DMS 273 (cell line): ENCODE measurements around the gene ZNF20.
A peak's percentile ranks its signal among the peaks of the same experiment; 100 is the strongest.

Source experiments
- DNase-seq: peaks from one replicate; lab custom pipeline; 2025; ENCODE audit not compliant: unreplicated experiment; lab: John Stamatoyannopoulos, UW

The ZNF20 gene

GRCh38 chr19:12139885-12140544 is at the start of gene ZNF20:
Gene ZNF20 (minus strand): TSS chr19:12140350. CDS start chr19:12140182, 168 bp downstream.
- peak; percentile 98 for DNase-seq

GRCh38 chr19:12187625-12188024 is 47.5 kb upstream of the ZNF20 start:
- DNase-seq, result peak; percentile 8

- DNase-seq, result no peak
Measured at GRCh38 chr19:12180377-12180776, 40.2 kb upstream of the ZNF20 start.

GRCh38 chr19:12166626-12167025 is 26.5 kb upstream of the ZNF20 start:
- DNase-seq, result no peak

GRCh38 chr19:12163826-12164225 is 23.7 kb upstream of the ZNF20 start:
- peak; percentile 23 for DNase-seq

- peak; percentile 98 for DNase-seq
Measured at GRCh38 chr19:12162882-12163806, 23.0 kb upstream of the ZNF20 start, which contains the start of gene ZNF136. Gene ZNF136 (plus strand): TSS chr19:12163096. CDS start chr19:12163204, 108 bp downstream.

- DNase-seq, result no peak
Measured at GRCh38 chr19:12162513-12162881, 22.3 kb upstream of the ZNF20 start.

GRCh38 chr19:12159773-12160414 is 19.7 kb upstream of the ZNF20 start:
- DNase-seq, result peak; percentile 13

- peak; percentile 95 for DNase-seq
Measured at GRCh38 chr19:12156223-12157058, 16.3 kb upstream of the ZNF20 start, which contains the start of gene ZNF625. Gene ZNF625 (minus strand): TSS chr19:12156734. CDS start chr19:12156558, 176 bp downstream.

- DNase-seq, result no peak
Measured at GRCh38 chr19:12155324-12155860, 15.2 kb upstream of the ZNF20 start.

- no peak for DNase-seq
Measured at GRCh38 chr19:12145348-12145747, 5.2 kb upstream of the ZNF20 start.

GRCh38 chr19:12141405-12141736 is 1.2 kb upstream of the ZNF20 start:
- no peak for DNase-seq

GRCh38 chr19:12140545-12141404 is 625 bp upstream of the ZNF20 start:
- peak; percentile 94 for DNase-seq

GRCh38 chr19:12139269-12139668 is 881 bp downstream of the ZNF20 start:
- no peak for DNase-seq

GRCh38 chr19:12137221-12137940 is 2.8 kb downstream of the ZNF20 start:
- DNase-seq, result peak; percentile 21

GRCh38 chr19:12133069-12133468 is 7.1 kb downstream of the ZNF20 start:
- DNase-seq, result no peak

GRCh38 chr19:12126707-12127106 is 13.4 kb downstream of the ZNF20 start:
- DNase-seq, result peak; percentile 40

- DNase-seq, result no peak
Measured at GRCh38 chr19:12117201-12117970, 22.8 kb downstream of the ZNF20 start.
